Posterior vena cava (tissue), 2 donors: Measurements from ENCODE around the gene SLC41A2. TPM values are rescaled to one million over a fixed set of nuclear protein-coding genes. Genes with fewer than 3 reads are reported as not detected.
A peak's percentile ranks its signal among the peaks of the same experiment; 100 is the strongest.
"Not testable (repeated sequence)": the region's sequence is repeated elsewhere in the genome, so short reads cannot be mapped to it uniquely, and the experiment has no call there.

Experiments
- DNase-seq: peaks from one replicate; pipeline ENCODE4 v3.0.0-alpha.2; 2020; ENCODE audit warnings: low spot score
- intact Hi-C, 2 donors: fragments of 100-400 bp; cut with DNase I; formaldehyde crosslinking; loops; one replicate each; pipeline versions ENCODE4 v1.14.1 to v1.14.2; 2022 to 2023
- total RNA-seq, 2 donors: library from RNA; stranded (reverse); fragmentation: NEBNext Ultra II Directional; extraction: Animal tissue kit (Norgen Biotek cat#: 25700); gene quantifications; one replicate each; pipeline ENCODE4 v1.2.1, GENCODE V29; 2021
- donor health status: DM: yes; HTN: yes; CAD: no.
- donor health status: DM: yes; HTN: yes; CAD: no.

The SLC41A2 gene
- total RNA-seq, 2 donors from 2014 or later = 47.2 to 63.5 TPM

GRCh38 chr12:104969343-104969742 lies 11.3 kb upstream of the SLC41A2 start:
- no peak for DNase-seq
- intact Hi-C loops = no loop called here

GRCh38 chr12:104966677-104967076 lies 8.6 kb upstream of the SLC41A2 start:
- no peak for DNase-seq
- intact Hi-C loops = no loop called here

GRCh38 chr12:104964856-104965205 lies 6.7 kb upstream of the SLC41A2 start:
- intact Hi-C loops = no loop called here
- DNase-seq = no peak

- no peak for DNase-seq
- intact Hi-C loops = no loop called here
Observed at GRCh38 chr12:104964167-104964855, 6.2 kb upstream of the SLC41A2 start.

GRCh38 chr12:104963757-104964156 lies 5.7 kb upstream of the SLC41A2 start:
- no peak for DNase-seq
- intact Hi-C loops = no loop called here

GRCh38 chr12:104960464-104960863 lies 2.4 kb upstream of the SLC41A2 start:
- intact Hi-C loops = no loop called here
- no peak for DNase-seq

- DNase-seq = no peak
- intact Hi-C loops = no loop called here
Observed at GRCh38 chr12:104959335-104959841, 1.3 kb upstream of the SLC41A2 start.

- intact Hi-C loops = no loop called here
- no peak for DNase-seq
Observed at GRCh38 chr12:104958805-104959334, 780 bp upstream of the SLC41A2 start.

- intact Hi-C loops = no loop called here
- DNase-seq = peak; percentile 84
Observed at GRCh38 chr12:104957719-104958000, 430 bp downstream of the SLC41A2 start.

GRCh38 chr12:104956870-104957718 lies 996 bp downstream of the SLC41A2 start:
- intact Hi-C loops = no loop called here

GRCh38 chr12:104955703-104956102 lies 2.4 kb downstream of the SLC41A2 start:
- intact Hi-C loops = no loop called here
- no peak for DNase-seq

More at GRCh38 chr12:104956870-104957718, 996 bp downstream of the SLC41A2 start:
- DNase-seq = no peak

- DNase-seq = no peak
- intact Hi-C loops = no loop called here
Observed at GRCh38 chr12:104953323-104953722, 4.8 kb downstream of the SLC41A2 start.

GRCh38 chr12:104952816-104953215 lies 5.3 kb downstream of the SLC41A2 start:
- intact Hi-C loops = no loop called here
- no peak for DNase-seq

- DNase-seq = no peak
- intact Hi-C loops = no loop called here
Observed at GRCh38 chr12:104951759-104952509, 6.2 kb downstream of the SLC41A2 start.

GRCh38 chr12:104948716-104949115 lies 9.4 kb downstream of the SLC41A2 start:
- intact Hi-C loops, DNase-seq: not testable (repeated sequence)

GRCh38 chr12:104944252-104944651 lies 13.8 kb downstream of the SLC41A2 start:
- no peak for DNase-seq
- intact Hi-C loops = no loop called here

GRCh38 chr12:104943401-104943800 lies 14.7 kb downstream of the SLC41A2 start:
- intact Hi-C loops, DNase-seq: not testable (repeated sequence)

GRCh38 chr12:104942075-104942474 lies 16.0 kb downstream of the SLC41A2 start:
- no peak for DNase-seq
- intact Hi-C loops = no loop called here

GRCh38 chr12:104941454-104941853 lies 16.6 kb downstream of the SLC41A2 start:
- DNase-seq = no peak
- intact Hi-C loops = no loop called here

- intact Hi-C loops = no loop called here
Observed at GRCh38 chr12:104939089-104939488, 19.0 kb downstream of the SLC41A2 start.

More at GRCh38 chr12:104939089-104939488, 19.0 kb downstream of the SLC41A2 start:
- DNase-seq = no peak
